Epithelial cell of esophagus (primary cell): Measurements from ENCODE around the gene OLIG3.

Source experiments
- DNase-seq: peaks from one replicate; pipeline ENCODE4 v3.0.0; 2010; ENCODE audit warnings: low read depth
- H3K4me3 ChIP-seq: 2 replicates; pipeline ENCODE4 v1.5.1; 2011; ENCODE audit warnings: mild to moderate bottlenecking, low read length, control low read depth
- TF ChIP-seq, protein P1 (sequence below): IDR thresholded peaks from 2 replicates; pipeline ENCODE4 v1.5.1; 2011; ENCODE audit warnings: low read depth, mild to moderate bottlenecking, low read length, control low read depth, inconsistent platforms; ENCODE audit not compliant: insufficient read depth; ENCODE audit errors: missing control alignments

The OLIG3 gene

DNA sequence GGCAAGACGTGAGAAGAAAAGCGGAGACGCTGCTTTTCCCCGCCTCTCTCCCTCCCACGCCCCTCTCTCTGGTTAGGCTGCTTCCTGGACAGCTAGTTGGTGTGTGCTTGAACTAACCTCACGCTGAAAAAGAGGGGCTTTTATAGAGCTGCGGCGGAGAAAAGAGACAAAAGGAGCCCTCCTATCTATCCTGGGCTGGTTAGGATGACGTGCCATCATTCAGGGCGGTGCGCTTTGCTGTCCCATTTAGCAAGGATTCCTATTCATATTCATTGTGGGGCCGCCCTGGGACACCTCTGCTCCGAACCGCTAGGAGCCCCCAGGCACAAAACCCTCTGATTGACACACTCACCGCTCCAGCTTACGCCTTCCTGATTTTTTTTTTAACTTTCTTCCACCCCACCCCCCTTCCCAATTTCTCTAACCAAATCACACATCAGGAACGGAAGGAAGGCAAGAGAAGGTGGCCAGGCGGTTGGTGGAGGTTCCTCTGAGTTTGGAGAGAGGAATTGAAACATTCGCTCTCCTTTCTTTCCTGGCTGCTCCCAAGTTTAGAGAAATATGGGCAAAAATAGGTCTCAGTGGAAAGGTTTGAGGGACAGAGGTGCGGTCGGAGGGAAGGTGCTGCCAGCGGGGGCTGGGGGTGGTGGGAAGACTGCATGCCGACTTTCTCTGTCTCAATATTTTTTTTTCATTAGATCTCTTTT, at the start of gene OLIG3:
Gene OLIG3, minus strand, starts transcription at position 114 of the 707 bp plus-strand sequence. CDS start 224 bp downstream, outside the sequence.
- no peak within 1 kb of the TSS for H3K4me3 ChIP-seq
- TF ChIP-seq, protein P1, sequence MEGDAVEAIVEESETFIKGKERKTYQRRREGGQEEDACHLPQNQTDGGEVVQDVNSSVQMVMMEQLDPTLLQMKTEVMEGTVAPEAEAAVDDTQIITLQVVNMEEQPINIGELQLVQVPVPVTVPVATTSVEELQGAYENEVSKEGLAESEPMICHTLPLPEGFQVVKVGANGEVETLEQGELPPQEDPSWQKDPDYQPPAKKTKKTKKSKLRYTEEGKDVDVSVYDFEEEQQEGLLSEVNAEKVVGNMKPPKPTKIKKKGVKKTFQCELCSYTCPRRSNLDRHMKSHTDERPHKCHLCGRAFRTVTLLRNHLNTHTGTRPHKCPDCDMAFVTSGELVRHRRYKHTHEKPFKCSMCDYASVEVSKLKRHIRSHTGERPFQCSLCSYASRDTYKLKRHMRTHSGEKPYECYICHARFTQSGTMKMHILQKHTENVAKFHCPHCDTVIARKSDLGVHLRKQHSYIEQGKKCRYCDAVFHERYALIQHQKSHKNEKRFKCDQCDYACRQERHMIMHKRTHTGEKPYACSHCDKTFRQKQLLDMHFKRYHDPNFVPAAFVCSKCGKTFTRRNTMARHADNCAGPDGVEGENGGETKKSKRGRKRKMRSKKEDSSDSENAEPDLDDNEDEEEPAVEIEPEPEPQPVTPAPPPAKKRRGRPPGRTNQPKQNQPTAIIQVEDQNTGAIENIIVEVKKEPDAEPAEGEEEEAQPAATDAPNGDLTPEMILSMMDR = no peak
- DNase-seq = no peak

DNA sequence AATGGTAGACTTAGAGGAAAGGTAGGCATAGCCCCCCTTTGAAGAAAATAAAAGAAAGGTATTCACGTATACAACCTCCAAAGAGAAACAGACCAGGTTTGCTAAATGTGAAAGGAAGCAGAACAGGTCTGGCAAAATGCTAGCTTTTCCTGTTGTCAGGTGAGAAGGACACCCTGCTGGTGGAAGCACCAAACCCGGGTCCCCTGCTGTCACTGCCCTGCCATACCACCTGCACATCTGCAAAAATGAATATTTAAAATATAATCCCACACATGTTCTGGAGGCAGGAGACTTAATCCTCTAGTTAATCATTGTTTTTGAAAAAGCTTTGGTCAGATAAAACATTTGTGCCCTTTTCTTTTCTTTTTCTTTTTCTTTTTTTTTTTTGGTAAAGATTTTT, 48.9 kb upstream of the OLIG3 start:
- DNase-seq = no peak
- H3K4me3 ChIP-seq = no peak overlapping the region
- TF ChIP-seq, protein P1 = no peak

DNA sequence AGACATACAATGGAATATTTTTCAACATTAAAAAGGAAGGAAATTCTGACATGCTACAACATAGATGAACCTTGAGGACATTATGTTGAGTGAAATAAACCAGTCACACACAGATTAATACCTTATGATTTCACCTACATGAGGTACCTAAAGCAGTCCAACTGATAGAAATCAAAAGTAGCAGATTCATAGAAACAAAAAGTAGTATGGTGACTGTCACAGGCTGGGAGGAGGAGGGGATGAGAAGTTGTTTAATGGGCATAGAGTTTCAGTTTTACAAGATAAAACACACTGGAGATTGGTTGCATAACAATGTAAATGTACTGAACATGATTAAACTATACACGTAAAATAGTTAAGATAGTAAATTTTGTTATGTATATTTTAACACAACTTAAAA, 48.5 kb upstream of the OLIG3 start:
- H3K4me3 ChIP-seq = no peak overlapping the region
- no peak for DNase-seq
- TF ChIP-seq, protein P1 = no peak

DNA sequence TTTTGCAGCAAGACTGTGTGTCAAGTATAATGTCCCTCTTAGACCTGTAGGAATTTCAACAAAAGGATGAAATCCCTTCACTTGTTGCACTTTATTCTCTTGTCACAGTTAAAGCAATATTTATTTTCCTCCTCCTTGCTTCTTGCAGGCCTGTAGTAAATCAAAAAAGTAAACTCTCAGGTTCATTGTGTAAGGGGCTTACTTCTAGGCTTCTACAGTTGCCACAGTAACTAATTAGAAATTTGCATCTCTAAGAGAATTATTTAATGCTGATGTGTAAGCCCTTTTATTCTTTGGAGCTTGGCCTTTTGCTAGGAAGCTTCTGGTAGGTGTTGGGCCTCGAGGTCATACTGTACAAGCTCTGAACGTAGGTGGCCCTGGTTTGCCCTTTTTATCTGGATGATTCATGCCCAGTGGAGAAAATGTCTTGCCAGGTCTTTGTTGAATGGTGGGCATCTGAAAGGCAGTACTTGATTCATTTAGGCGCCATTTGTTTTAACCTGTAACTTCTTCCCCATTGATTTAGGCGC, 47.4 kb upstream of the OLIG3 start:
- TF ChIP-seq, protein P1 = no peak
- no peak for DNase-seq
- no peak overlapping the region for H3K4me3 ChIP-seq

DNA sequence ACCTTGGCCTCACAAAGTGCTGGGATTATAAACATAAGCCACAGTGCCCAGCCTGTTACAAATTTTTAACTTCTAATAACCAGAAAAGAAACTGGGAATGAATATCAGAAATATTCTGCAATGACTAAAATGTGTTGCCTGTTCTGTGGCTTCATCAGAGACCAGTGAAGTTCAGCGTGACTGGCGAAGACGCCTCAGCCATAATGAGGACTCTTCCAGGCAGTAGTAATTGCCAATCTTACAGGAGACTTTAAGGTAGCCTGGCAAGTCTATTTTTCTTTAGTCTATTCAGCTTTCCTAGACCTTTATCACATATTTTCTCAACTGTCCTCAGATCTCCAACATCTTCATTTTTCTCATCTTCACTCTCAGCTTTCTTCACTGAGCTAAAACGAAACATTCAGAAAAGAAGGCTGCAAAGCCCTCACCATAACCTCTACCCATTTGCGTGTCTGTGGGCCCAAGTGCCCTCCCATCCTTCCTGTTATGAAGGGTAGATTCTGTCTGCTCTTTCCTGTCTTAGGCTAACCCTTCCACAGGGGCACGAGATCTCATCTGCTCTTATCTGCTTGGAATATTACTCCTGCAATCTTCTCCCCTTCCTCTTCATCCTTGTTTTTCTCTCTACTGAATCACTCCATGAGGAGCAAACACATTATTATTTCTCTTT, 42.0 kb upstream of the OLIG3 start:
- DNase-seq = no peak
- TF ChIP-seq, protein P1 = no peak
- H3K4me3 ChIP-seq = no peak overlapping the region

DNA sequence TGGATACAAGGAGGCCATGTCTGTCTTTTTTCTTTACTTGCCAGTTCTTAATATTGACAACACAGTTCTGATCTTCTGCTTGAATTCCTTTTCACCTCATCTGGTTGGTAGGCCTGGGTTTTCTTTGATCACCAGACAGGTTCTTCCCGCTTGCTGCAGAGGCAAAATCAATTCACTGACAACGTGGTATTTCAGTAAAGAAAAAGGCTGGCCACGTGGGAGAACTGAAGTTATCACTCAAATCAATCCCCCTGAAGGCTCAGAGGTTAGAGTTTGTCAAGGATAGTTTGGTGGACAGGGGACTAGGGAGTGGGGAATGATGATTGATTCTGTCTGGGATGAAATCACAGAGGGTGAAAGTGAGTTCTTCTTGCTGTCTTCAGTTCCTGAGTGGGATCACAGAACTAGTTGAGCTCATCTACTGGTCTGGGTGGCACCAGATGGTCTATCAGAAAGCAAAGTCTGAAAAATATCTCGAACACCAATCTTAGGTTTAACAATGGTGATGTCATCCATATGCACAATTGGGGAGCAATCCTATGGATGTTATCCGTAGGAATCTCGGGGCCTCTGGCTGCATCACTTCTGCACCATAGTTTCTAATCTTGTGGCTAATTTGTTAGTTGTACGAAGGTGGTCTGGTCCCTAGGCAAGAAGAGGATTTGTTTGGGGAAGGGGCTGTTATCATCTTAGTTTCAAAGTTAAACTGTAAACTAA, 37.3 kb upstream of the OLIG3 start:
- H3K4me3 ChIP-seq = no peak overlapping the region
- DNase-seq = no peak
- TF ChIP-seq, protein P1 = no peak
